SK-N-SH treated with all-trans-retinoic acid at 6 μM for 48 hours (cell line): ENCODE data around the gene FOLR1.
A peak's percentile ranks its signal among the peaks of the same experiment; 100 is the strongest.

ENCODE experiments used
- ATAC-seq: fragments of 200-7000 bp; cut with Tn5 transposase; 3 replicates; pipeline ENCODE4 v1.9.1; 2020; ENCODE audit warnings: mild to moderate bottlenecking, moderate library complexity
- ARNTL ChIP-seq: fragments of 450-650 bp; formaldehyde crosslinking; IDR thresholded peaks from 2 replicates; pipeline ENCODE4 v1.5.0; 2020; ENCODE audit warnings: low read depth, mild to moderate bottlenecking, moderate library complexity, borderline replicate concordance
- CSDC2 ChIP-seq: fragments of 250-450 bp; sonication (Bioruptor Pico); IDR thresholded peaks from 2 replicates; pipeline ENCODE4 v1.5.0; 2020; ENCODE audit warnings: mild to moderate bottlenecking, moderate library complexity
- ESRRG ChIP-seq: fragments of 250-450 bp; sonication (Bioruptor Pico); IDR thresholded peaks from 2 replicates; pipeline ENCODE4 v1.6.1; 2021; ENCODE audit warnings: mild to moderate bottlenecking
- GLIS3 ChIP-seq: fragments of 250-450 bp; sonication (Bioruptor Pico); IDR thresholded peaks from 2 replicates; pipeline ENCODE4 v1.5.0; 2020; ENCODE audit warnings: mild to moderate bottlenecking, moderate library complexity
- ISL1 ChIP-seq: fragments of 250-450 bp; sonication (Bioruptor Pico); IDR thresholded peaks from 2 replicates; pipeline ENCODE4 v2.1.2; 2022; ENCODE audit warnings: mild to moderate bottlenecking, moderate library complexity
- PATZ1 ChIP-seq: fragments of 250-450 bp; sonication (Bioruptor Pico); IDR thresholded peaks from 2 replicates; pipeline ENCODE4 v1.8.0; 2020; ENCODE audit warnings: mild to moderate bottlenecking, moderate library complexity, borderline replicate concordance
- POU6F1 ChIP-seq: fragments of 250-450 bp; sonication (Bioruptor Pico); IDR thresholded peaks from 2 replicates; pipeline ENCODE4 v1.8.0; 2021; ENCODE audit warnings: low read depth, mild to moderate bottlenecking, moderate library complexity, borderline replicate concordance
- RARB ChIP-seq: fragments of 250-450 bp; sonication (Bioruptor Pico); IDR thresholded peaks from 2 replicates; pipeline ENCODE4 v1.8.0; 2021; ENCODE audit warnings: mild to moderate bottlenecking, moderate library complexity
- SNAI2 ChIP-seq: fragments of 250-450 bp; sonication (Bioruptor Pico); IDR thresholded peaks from 2 replicates; pipeline ENCODE4 v1.5.0; 2020; ENCODE audit warnings: mild to moderate bottlenecking, moderate library complexity
- TOX ChIP-seq: fragments of 250-450 bp; sonication (Bioruptor Pico); IDR thresholded peaks from 2 replicates; pipeline ENCODE4 v1.8.0; 2021; ENCODE audit warnings: mild to moderate bottlenecking, moderate library complexity, borderline replicate concordance
- ZNF565 ChIP-seq: fragments of 450-650 bp; formaldehyde crosslinking; conservative IDR thresholded peaks from 2 replicates; pipeline ENCODE4 v1.5.0; 2020; ENCODE audit warnings: low read depth, mild to moderate bottlenecking, moderate library complexity
- ZNF70 ChIP-seq: fragments of 450-650 bp; formaldehyde crosslinking; IDR thresholded peaks from 2 replicates; pipeline ENCODE4 v1.5.0; 2020; ENCODE audit warnings: mild to moderate bottlenecking, moderate library complexity
- TF ChIP-seq, protein P1 (sequence below): fragments of 250-450 bp; sonication (Bioruptor Pico); IDR thresholded peaks from 2 replicates; pipeline ENCODE4 v1.5.1; 2021; ENCODE audit warnings: mild to moderate bottlenecking, moderate library complexity
- TF ChIP-seq, protein P2 (sequence below): fragments of 250-450 bp; sonication (Bioruptor Pico); IDR thresholded peaks from 2 replicates; pipeline ENCODE4 v1.5.1; 2020; ENCODE audit warnings: low read depth, mild to moderate bottlenecking, moderate library complexity

FOLR1 gene

GRCh38 chr11:72237112-72237931 is 45.4 kb downstream of the FOLR1 start (continued):
- TF ChIP-seq POU6F1 (CRISPR knock-in tag) (no peak), GLIS3 (CRISPR knock-in tag) (peak; percentile 81; the same call in 1 of the 2 replicates), TOX (CRISPR knock-in tag) (no peak), ZNF70 (CRISPR knock-in tag) (peak; percentile 54; the same call in 1 of the 2 replicates), PATZ1 (CRISPR knock-in tag) (0 out of 2 replicates have a peak, but pooled peaks have one; percentile 14)

DNA sequence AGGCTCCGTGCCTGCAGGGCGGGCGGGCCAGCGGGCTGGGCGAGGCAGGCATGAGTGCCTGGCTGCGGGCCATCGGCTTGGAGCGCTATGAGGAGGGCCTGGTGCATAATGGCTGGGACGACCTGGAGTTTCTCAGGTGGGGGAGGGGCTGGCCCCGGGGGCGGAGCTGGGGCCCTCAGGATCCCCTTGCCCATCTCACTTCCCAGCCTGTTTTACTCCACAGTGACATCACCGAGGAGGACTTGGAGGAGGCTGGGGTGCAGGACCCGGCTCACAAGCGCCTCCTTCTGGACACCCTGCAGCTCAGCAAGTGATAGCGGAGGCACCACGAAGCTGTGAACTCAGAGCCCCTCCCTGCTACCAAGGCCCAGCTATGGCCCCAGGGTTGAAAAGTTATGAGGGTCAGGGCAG is 46.1 kb downstream of the FOLR1 start:
- ATAC-seq, result peak; percentile 53

More for the DNA sequence above, 46.1 kb downstream of the FOLR1 start:
- no peak; the same call in 1 of the 2 replicates for TF ChIP-seq SNAI2 (CRISPR knock-in tag)
- TF ChIP-seq PATZ1 (CRISPR knock-in tag), result no peak
- TF ChIP-seq ZNF565 (CRISPR knock-in tag), result no peak
- TF ChIP-seq POU6F1 (CRISPR knock-in tag), result no peak
- TF ChIP-seq GLIS3 (CRISPR knock-in tag), result peak; percentile 11; the same call in 1 of the 2 replicates
- TF ChIP-seq ESRRG, result peak; percentile 3; the same call in 1 of the 2 replicates
- 0 out of 2 replicates have a peak, but pooled peaks have one; percentile 5 for TF ChIP-seq CSDC2 (CRISPR knock-in tag)
- 0 out of 2 replicates have a peak, but pooled peaks have one; percentile 13 for TF ChIP-seq RARB (CRISPR knock-in tag)
- no peak for TF ChIP-seq ISL1 (CRISPR knock-in tag)
- TF ChIP-seq, protein P1, sequence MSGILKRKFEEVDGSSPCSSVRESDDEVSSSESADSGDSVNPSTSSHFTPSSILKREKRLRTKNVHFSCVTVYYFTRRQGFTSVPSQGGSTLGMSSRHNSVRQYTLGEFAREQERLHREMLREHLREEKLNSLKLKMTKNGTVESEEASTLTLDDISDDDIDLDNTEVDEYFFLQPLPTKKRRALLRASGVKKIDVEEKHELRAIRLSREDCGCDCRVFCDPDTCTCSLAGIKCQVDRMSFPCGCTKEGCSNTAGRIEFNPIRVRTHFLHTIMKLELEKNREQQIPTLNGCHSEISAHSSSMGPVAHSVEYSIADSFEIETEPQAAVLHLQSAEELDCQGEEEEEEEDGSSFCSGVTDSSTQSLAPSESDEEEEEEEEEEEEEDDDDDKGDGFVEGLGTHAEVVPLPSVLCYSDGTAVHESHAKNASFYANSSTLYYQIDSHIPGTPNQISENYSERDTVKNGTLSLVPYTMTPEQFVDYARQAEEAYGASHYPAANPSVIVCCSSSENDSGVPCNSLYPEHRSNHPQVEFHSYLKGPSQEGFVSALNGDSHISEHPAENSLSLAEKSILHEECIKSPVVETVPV (CRISPR knock-in tag), result peak; percentile 80
- TF ChIP-seq, protein P2, sequence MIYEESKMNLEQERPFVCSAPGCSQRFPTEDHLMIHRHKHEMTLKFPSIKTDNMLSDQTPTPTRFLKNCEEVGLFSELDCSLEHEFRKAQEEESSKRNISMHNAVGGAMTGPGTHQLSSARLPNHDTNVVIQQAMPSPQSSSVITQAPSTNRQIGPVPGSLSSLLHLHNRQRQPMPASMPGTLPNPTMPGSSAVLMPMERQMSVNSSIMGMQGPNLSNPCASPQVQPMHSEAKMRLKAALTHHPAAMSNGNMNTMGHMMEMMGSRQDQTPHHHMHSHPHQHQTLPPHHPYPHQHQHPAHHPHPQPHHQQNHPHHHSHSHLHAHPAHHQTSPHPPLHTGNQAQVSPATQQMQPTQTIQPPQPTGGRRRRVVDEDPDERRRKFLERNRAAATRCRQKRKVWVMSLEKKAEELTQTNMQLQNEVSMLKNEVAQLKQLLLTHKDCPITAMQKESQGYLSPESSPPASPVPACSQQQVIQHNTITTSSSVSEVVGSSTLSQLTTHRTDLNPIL (CRISPR knock-in tag), result 0 out of 2 replicates have a peak, but pooled peaks have one; percentile 10
- TF ChIP-seq ARNTL (CRISPR knock-in tag), result no peak
